Mesenchymal stem cell (in vitro differentiated cells and primary cell): ENCODE results near the gene CES5A.

Experiments
- DNase-seq: peaks from one replicate; pipeline ENCODE4 v3.0.0-alpha.2; 2013
- H2AFZ ChIP-seq: one replicate; pipeline ENCODE4 v1.6.1; 2013; ENCODE audit warnings: low read depth, mild to moderate bottlenecking, control low read depth, inconsistent platforms, low read length, moderate library complexity
- H2AK5ac ChIP-seq: 2 replicates; pipeline ENCODE4 v1.6.1; 2013; ENCODE audit warnings: low read length, moderate library complexity, mild to moderate bottlenecking, inconsistent platforms; ENCODE audit not compliant: severe bottlenecking
- H2BK120ac ChIP-seq: one replicate; pipeline ENCODE4 v1.6.1; 2013; ENCODE audit warnings: low read depth, mild to moderate bottlenecking, inconsistent platforms, low read length, moderate library complexity
- H2BK12ac ChIP-seq, 2 experiments: one replicate each; pipeline ENCODE4 v1.6.1; 2013; ENCODE audit warnings: inconsistent platforms in 2 of 2, low read length in 2 of 2, mild to moderate bottlenecking in 2 of 2, moderate library complexity in 2 of 2, control low read depth in 1 of 2
- H2BK15ac ChIP-seq: one replicate; pipeline ENCODE4 v1.6.1; 2013; ENCODE audit warnings: mild to moderate bottlenecking, low read depth, inconsistent platforms; ENCODE audit not compliant: poor library complexity, severe bottlenecking
- H2BK5ac ChIP-seq: 2 replicates; pipeline ENCODE4 v1.6.1; 2013; ENCODE audit warnings: low read depth, mild to moderate bottlenecking, low read length, control low read depth, inconsistent platforms; ENCODE audit not compliant: poor library complexity, severe bottlenecking
- H3K14ac ChIP-seq, 2 experiments: one replicate each; pipeline ENCODE4 v1.6.1; 2013; ENCODE audit warnings: inconsistent platforms in 2 of 2, low read length in 2 of 2, control low read depth in 1 of 2, mild to moderate bottlenecking in 1 of 2, moderate library complexity in 1 of 2
- H3K18ac ChIP-seq, 2 experiments: one replicate each; pipeline ENCODE4 v1.6.1; 2013; ENCODE audit warnings: inconsistent platforms in 2 of 2, low read length in 2 of 2, control low read depth in 1 of 2, low read depth in 1 of 2, mild to moderate bottlenecking in 1 of 2
- H3K23ac ChIP-seq, 2 experiments: one replicate each; pipeline ENCODE4 v1.6.1; 2013; ENCODE audit warnings: inconsistent platforms in 2 of 2, low read length in 2 of 2, mild to moderate bottlenecking in 2 of 2, moderate library complexity in 2 of 2, control low read depth in 1 of 2
- H3K27ac ChIP-seq: 2 replicates; pipeline ENCODE4 v1.5.1; 2013; ENCODE audit warnings: mild to moderate bottlenecking, moderate library complexity, low read length, control low read depth, inconsistent platforms; ENCODE audit not compliant: poor library complexity, severe bottlenecking
- H3K27me3 ChIP-seq, 2 experiments: 2 replicates each; pipeline versions ENCODE4 v1.6.1 to v1.7.0; 2013; ENCODE audit warnings: low read length in 2 of 2, mild to moderate bottlenecking in 2 of 2, moderate library complexity in 2 of 2, control low read depth in 1 of 2, inconsistent platforms in 1 of 2; ENCODE audit not compliant: control insufficient read depth in 1 of 2, insufficient read depth in 1 of 2
- H3K36me3 ChIP-seq, 2 experiments: 2 replicates each; pipeline versions ENCODE4 v1.6.1 to v1.7.0; 2013; ENCODE audit warnings: low read length in 2 of 2, control low read depth in 1 of 2, inconsistent platforms in 1 of 2, low read depth in 1 of 2, mild to moderate bottlenecking in 1 of 2; ENCODE audit not compliant: insufficient read depth in 2 of 2, control insufficient read depth in 1 of 2
- H3K4ac ChIP-seq, 2 experiments: one replicate each; pipeline ENCODE4 v1.6.1; 2013; ENCODE audit warnings: inconsistent platforms in 2 of 2, low read length in 2 of 2, mild to moderate bottlenecking in 2 of 2, moderate library complexity in 2 of 2, control low read depth in 1 of 2, low read depth in 1 of 2
- H3K4me1 ChIP-seq: 2 replicates; pipeline ENCODE4 v1.6.1; 2013; ENCODE audit warnings: low read depth, low read length, control low read depth; ENCODE audit not compliant: control insufficient read depth, insufficient read depth
- H3K4me2 ChIP-seq: 2 replicates; pipeline ENCODE4 v1.6.1; 2013; ENCODE audit warnings: low read length, mild to moderate bottlenecking, inconsistent platforms; ENCODE audit not compliant: poor library complexity, severe bottlenecking
- H3K4me3 ChIP-seq, 2 experiments: 2 replicates each; pipeline versions ENCODE4 v1.5.1 to v1.7.0; 2013; ENCODE audit warnings: low read length in 2 of 2, mild to moderate bottlenecking in 2 of 2, control low read depth in 1 of 2, low read depth in 1 of 2; ENCODE audit not compliant: insufficient read depth in 1 of 2
- H3K79me1 ChIP-seq: replicated peaks from 2 replicates; pipeline ENCODE4 v1.6.1; 2013; ENCODE audit warnings: mild to moderate bottlenecking, control low read depth, low read length, inconsistent platforms; ENCODE audit not compliant: poor library complexity, severe bottlenecking
- H3K9ac ChIP-seq: 2 replicates; pipeline ENCODE4 v1.7.0; 2013; ENCODE audit warnings: mild to moderate bottlenecking, low read length, moderate library complexity
- H3K9me3 ChIP-seq: 2 replicates; pipeline ENCODE4 v1.7.0; 2013; ENCODE audit warnings: mild to moderate bottlenecking, low read length; ENCODE audit not compliant: control insufficient read depth
- H4K8ac ChIP-seq: one replicate; pipeline ENCODE4 v1.6.1; 2013; ENCODE audit warnings: inconsistent platforms, mild to moderate bottlenecking, low read length, moderate library complexity
- H4K91ac ChIP-seq: one replicate; pipeline ENCODE4 v1.6.1; 2013; ENCODE audit warnings: mild to moderate bottlenecking, low read length, inconsistent platforms
- WGBS: methylation state at CpG from one replicate; pipeline ENCODE4 v1.1.7; 2013; ENCODE audit warnings: mixed read lengths; 5-methylcytosine and 5-hydroxymethylcytosine counted together

Gene CES5A

GRCh38 chr16:55899857-55900256 lies 24.7 kb upstream of the CES5A start:
- Histone ChIP-seq H3K36me3 (no peaks in the 10 kb centered on the region), H3K14ac (no peak overlapping the region), H3K9ac (no peak overlapping the region), H3K27ac (no peak overlapping the region), H2BK120ac (no peak overlapping the region), H2AFZ (no peak overlapping the region), H4K8ac (no peak overlapping the region), H2AK5ac (no peak overlapping the region), H3K79me1 (no peaks in the 10 kb centered on the region), H3K4ac (no peak overlapping the region), H3K9me3 (peaks cover 23% of the 10 kb centered on the region), H2BK15ac (no peak overlapping the region), H2BK12ac (no peak overlapping the region), H3K4me2 (no peak overlapping the region), H4K91ac (no peak overlapping the region), H2BK5ac (no peak overlapping the region), H3K18ac (no peak overlapping the region), H3K4me1 (no peaks in the 10 kb centered on the region), H3K27me3 (no peaks in the 10 kb centered on the region), H3K23ac (no peak overlapping the region), H3K4me3 (no peak overlapping the region)
- DNase-seq = no peak
- 56% methylated on average over 3 of the region's 3 CpGs for WGBS

GRCh38 chr16:55898592-55898991 lies 23.4 kb upstream of the CES5A start:
- H2BK120ac ChIP-seq = no peak overlapping the region
- no peak overlapping the region for H3K27ac ChIP-seq
- no peak overlapping the region for H3K14ac ChIP-seq
- H4K91ac ChIP-seq = no peak overlapping the region
- H2BK5ac ChIP-seq = no peak overlapping the region
- H2BK15ac ChIP-seq = no peak overlapping the region
- no peak overlapping the region for H3K4ac ChIP-seq
- H3K4me2 ChIP-seq = no peak overlapping the region
- no peaks in the 10 kb centered on the region for H3K79me1 ChIP-seq
- no peak overlapping the region for H2AK5ac ChIP-seq
- no peak overlapping the region for H4K8ac ChIP-seq
- DNase-seq = no peak
- H3K27me3 ChIP-seq = no peaks in the 10 kb centered on the region
- H3K23ac ChIP-seq = no peak overlapping the region
- H3K4me3 ChIP-seq = no peak overlapping the region
- no peaks in the 10 kb centered on the region for H3K4me1 ChIP-seq
- H2BK12ac ChIP-seq = no peak overlapping the region
- H3K9ac ChIP-seq = no peak overlapping the region
- 67% methylated on average over 1 of the region's 1 CpG for WGBS
- peaks cover 10% of the 10 kb centered on the region for H3K9me3 ChIP-seq
- no peaks in the 10 kb centered on the region for H3K36me3 ChIP-seq
- H3K18ac ChIP-seq = no peak overlapping the region
- no peak overlapping the region for H2AFZ ChIP-seq

GRCh38 chr16:55892821-55893220 lies 17.6 kb upstream of the CES5A start:
- Histone ChIP-seq H3K79me1 (no peaks in the 10 kb centered on the region), H3K4me1 (no peaks in the 10 kb centered on the region), H3K27me3 (no peaks in the 10 kb centered on the region), H4K8ac (no peak overlapping the region), H2BK5ac (no peak overlapping the region), H3K36me3 (no peaks in the 10 kb centered on the region), H3K18ac (no peak overlapping the region), H3K4me3 (no peak overlapping the region), H4K91ac (no peak overlapping the region), H2BK15ac (no peak overlapping the region), H3K27ac (no peak overlapping the region), H2BK12ac (no peak overlapping the region), H3K9ac (no peak overlapping the region), H3K9me3 (peaks cover 21% of the 10 kb centered on the region), H2AK5ac (no peak overlapping the region), H3K23ac (no peak overlapping the region), H3K4ac (no peak overlapping the region), H2BK120ac (no peak overlapping the region), H3K4me2 (no peak overlapping the region), H3K14ac (no peak overlapping the region), H2AFZ (no peak overlapping the region)
- DNase-seq = no peak
- WGBS = 80% methylated on average over 1 of the region's 2 CpGs

GRCh38 chr16:55889518-55889917 lies 14.3 kb upstream of the CES5A start:
- Histone ChIP-seq H3K4ac (no peak overlapping the region), H3K4me2 (no peak overlapping the region), H3K14ac (no peak overlapping the region), H3K18ac (no peak overlapping the region), H3K36me3 (no peaks in the 10 kb centered on the region), H3K9ac (no peak overlapping the region), H2BK12ac (no peak overlapping the region), H2BK5ac (no peak overlapping the region), H3K4me3 (no peak overlapping the region), H3K4me1 (no peaks in the 10 kb centered on the region), H3K23ac (no peak overlapping the region), H3K9me3 (peaks cover 21% of the 10 kb centered on the region), H4K91ac (no peak overlapping the region), H4K8ac (no peak overlapping the region), H3K79me1 (no peaks in the 10 kb centered on the region), H3K27me3 (no peaks in the 10 kb centered on the region), H2AK5ac (no peak overlapping the region), H2BK120ac (no peak overlapping the region), H2BK15ac (no peak overlapping the region), H2AFZ (no peak overlapping the region), H3K27ac (no peak overlapping the region)
- DNase-seq = no peak
- WGBS = 78% methylated on average over 1 of the region's 2 CpGs
